SK-N-DZ (cell line): ENCODE data around the gene MEOX1.

Experiments used
- DNase-seq: peaks from one replicate; pipeline ENCODE4 v3.0.0-alpha.2; 2015; ENCODE audit warnings: low spot score

Gene MEOX1

GRCh38 chr17:43658900-43659299, 2.8 kb downstream of the MEOX1 start:
- no peak for DNase-seq

- no peak for DNase-seq
Measured at GRCh38 chr17:43655693-43656255, 5.9 kb downstream of the MEOX1 start.

GRCh38 chr17:43652124-43652480, 9.6 kb downstream of the MEOX1 start:
- no peak for DNase-seq

GRCh38 chr17:43650471-43650870, 11.3 kb downstream of the MEOX1 start:
- DNase-seq = no peak

- DNase-seq = no peak
Measured at GRCh38 chr17:43648916-43649315, 12.8 kb downstream of the MEOX1 start.

- DNase-seq = no peak
Measured at GRCh38 chr17:43645765-43646481, 15.8 kb downstream of the MEOX1 start.

- no peak for DNase-seq
Measured at GRCh38 chr17:43645450-43645764, 16.3 kb downstream of the MEOX1 start.

- no peak for DNase-seq
Measured at GRCh38 chr17:43644081-43644480, 17.6 kb downstream of the MEOX1 start.

- no peak for DNase-seq
Measured at GRCh38 chr17:43641416-43641815, 20.3 kb downstream of the MEOX1 start.

GRCh38 chr17:43640491-43641252, 21.1 kb downstream of the MEOX1 start:
- DNase-seq = no peak

GRCh38 chr17:43637563-43638323, 24.0 kb downstream of the MEOX1 start:
- no peak for DNase-seq

- no peak for DNase-seq
Measured at GRCh38 chr17:43636426-43636825, 25.3 kb downstream of the MEOX1 start.

GRCh38 chr17:43634591-43635125, 27.1 kb downstream of the MEOX1 start:
- DNase-seq = no peak

- DNase-seq = no peak
Measured at GRCh38 chr17:43632221-43632620, 29.5 kb downstream of the MEOX1 start.

- no peak for DNase-seq
Measured at GRCh38 chr17:43631429-43631828, 30.3 kb downstream of the MEOX1 start.

GRCh38 chr17:43628089-43628650, 33.6 kb downstream of the MEOX1 start:
- no peak for DNase-seq

GRCh38 chr17:43627653-43628052, 34.1 kb downstream of the MEOX1 start:
- no peak for DNase-seq

- no peak for DNase-seq
Measured at GRCh38 chr17:43626023-43626422, 35.7 kb downstream of the MEOX1 start.

GRCh38 chr17:43625606-43626005, 36.1 kb downstream of the MEOX1 start:
- no peak for DNase-seq

GRCh38 chr17:43620581-43620980, 41.1 kb downstream of the MEOX1 start:
- DNase-seq = no peak

- no peak for DNase-seq
Measured at GRCh38 chr17:43620147-43620546, 41.6 kb downstream of the MEOX1 start.

- no peak for DNase-seq
Measured at GRCh38 chr17:43619705-43620104, 42.0 kb downstream of the MEOX1 start.
